HepG2 (cell line): ENCODE measurements around the gene OGA. TPM values are rescaled to one million over a fixed set of nuclear protein-coding genes. Genes with fewer than 3 reads are reported as not detected.

Source experiments
- GLI4 ChIP-seq: sonication (generic); formaldehyde crosslinking; IDR thresholded peaks from 2 replicates; pipeline ENCODE4 v1.5.1; 2020; ENCODE audit warnings: missing genetic modification reagents, mild to moderate bottlenecking, moderate library complexity, borderline replicate concordance
- HDAC6 ChIP-seq: fragments of 200-600 bp; sonication (generic); IDR thresholded peaks from 2 replicates; pipeline ENCODE4 v1.7.0; 2017; ENCODE audit warnings: mild to moderate bottlenecking, antibody characterized with exemption, low read length, low read depth
- HINFP ChIP-seq: sonication (generic); formaldehyde crosslinking; IDR thresholded peaks from 2 replicates; pipeline ENCODE4 v1.4.0; 2020; ENCODE audit warnings: low read depth, mild to moderate bottlenecking, missing genetic modification reagents
- LCORL ChIP-seq, 2 experiments: fragments of 450-650 bp in 1 of 2; sonication (generic) in 1 of 2; formaldehyde crosslinking in 1 of 2; IDR thresholded peaks; 2 replicates each; pipeline versions ENCODE4 v1.5.0 to v1.6.1; 2017 to 2020; ENCODE audit warnings: antibody characterized with exemption in 1 of 2, missing genetic modification reagents in 1 of 2
- POGK ChIP-seq: sonication (generic); formaldehyde crosslinking; conservative IDR thresholded peaks from 2 replicates; pipeline ENCODE4 v1.8.0; 2022; ENCODE audit warnings: mild to moderate bottlenecking, moderate library complexity, missing genetic modification reagents
- PRDM4 ChIP-seq: sonication (generic); formaldehyde crosslinking; IDR thresholded peaks from 2 replicates; pipeline ENCODE4 v1.9.0; 2021; ENCODE audit warnings: missing genetic modification reagents, borderline replicate concordance
- ZMYM4 ChIP-seq: sonication (generic); formaldehyde crosslinking; IDR thresholded peaks from 2 replicates; pipeline ENCODE4 v1.8.1; 2023; ENCODE audit warnings: mild to moderate bottlenecking, missing genetic modification reagents
- ZNF264 ChIP-seq: sonication (generic); formaldehyde crosslinking; IDR thresholded peaks from 2 replicates; pipeline ENCODE4 v1.4.0; 2020; ENCODE audit warnings: missing genetic modification reagents
- ZNF878 ChIP-seq: sonication (generic); formaldehyde crosslinking; IDR thresholded peaks from 2 replicates; pipeline ENCODE4 v1.8.1; 2023; ENCODE audit warnings: mild to moderate bottlenecking, missing genetic modification reagents, moderate library complexity
- polyA plus RNA-seq, 8 experiments: library from polyadenylated mRNA; depleted of rRNA in 3 of 8; stranded (reverse) in 7 of 8; unstranded in 1 of 8; fragments of >200 nt; fragmentation: Illumina TruSeq in 4 of 8; extraction: Trizol in 4 of 8; gene quantifications; 2 replicates each; pipeline versions ENCODE4 v1.2.1 to v1.2.3, GENCODE V29; 2011 to 2016; ENCODE audit warnings: low read depth in 4 of 8, missing spikeins in 1 of 8, mixed read lengths in 1 of 8; ENCODE audit not compliant: insufficient read depth in 1 of 8
- total RNA-seq, 5 experiments: library from RNA; depleted of rRNA; stranded (reverse); fragments of >200 nt; fragmentation: Illumina TruSeq; extraction: Trizol; gene quantifications; 2 replicates each; pipeline ENCODE4 v1.2.3, GENCODE V29; 2016; ENCODE audit warnings: low read depth in 1 of 5

Gene OGA
- total and polyA plus RNA-seq, 2 of the 13 experiments (the other 11 are each of a cell fraction or from before 2014, with no cell fraction given): 33.2 to 39.8 TPM

GRCh38 chr10:101783736-101784118 is 34.5 kb downstream of the OGA start (continued):
- TF ChIP-seq PRDM4 (CRISPR knock-in tag) (no peak), ZNF264 (CRISPR knock-in tag) (0 out of 2 replicates have a peak, but pooled peaks have one; percentile 31), POGK (CRISPR knock-in tag) (peak; percentile 41; the same call in 1 of the 2 replicates), ZMYM4 (CRISPR knock-in tag) (no peak), GLI4 (no peak), HDAC6 (no peak), ZNF878 (CRISPR knock-in tag) (no peak), HINFP (no peak), LCORL (IDR thresholded peaks at IDR 0.05) (no peak), LCORL (CRISPR knock-in tag; IDR thresholded peaks at IDR 0.05) (no peak)
